HEK293 (cell line): ENCODE measurements around the gene TMCO5A.

Experiments used
- CTCF ChIA-PET: fragments of 350-600 bp; formaldehyde crosslinking; extraction: SDS; loops from one replicate; lab custom pipeline; 2021; ENCODE audit warnings: antibody characterized with exemption; lab: Yijun Ruan, JAX
- POLR2A ChIA-PET: fragments of 300-600 bp; formaldehyde crosslinking; extraction: SDS; loops from one replicate; lab custom pipeline; 2020; ENCODE audit warnings: antibody characterized with exemption, inconsistent platforms; lab: Yijun Ruan, JAX
- H3K27ac ChIP-seq: fragments of 200-500 bp; sonication (Bioruptor generic); 2 replicates; pipeline ENCODE4 v1.5.1; 2014; ENCODE audit warnings: low read depth, low read length, control low read depth, inconsistent platforms; ENCODE audit errors: extremely low read depth
- H3K36me3 ChIP-seq, 2 experiments: fragments of 200-500 bp in 1 of 2; sonication (Bioruptor generic) in 1 of 2; 1 replicate in 1 of 2; 2 replicates in 1 of 2; pipeline ENCODE4 v1.5.1; 2014 to 2017; ENCODE audit warnings: inconsistent platforms in 2 of 2, low read length in 2 of 2; ENCODE audit not compliant: control insufficient read depth in 2 of 2, insufficient read depth in 1 of 2
- H3K4me1 ChIP-seq: fragments of 200-500 bp; sonication (Bioruptor generic); 2 replicates; pipeline ENCODE4 v1.5.1; 2014; ENCODE audit warnings: mild to moderate bottlenecking, low read length, inconsistent platforms; ENCODE audit not compliant: control insufficient read depth, insufficient read depth
- H3K4me3 ChIP-seq: 2 replicates; pipeline ENCODE4 v1.5.1; 2011; ENCODE audit warnings: low read depth, mild to moderate bottlenecking, control low read depth, low read length, moderate library complexity
- H3K9me3 ChIP-seq: fragments of 200-500 bp; sonication (Bioruptor generic); 2 replicates; pipeline ENCODE4 v1.5.1; 2014; ENCODE audit warnings: low read depth, low read length, inconsistent platforms; ENCODE audit not compliant: control insufficient read depth, insufficient read depth
- FEZF1 ChIP-seq: fragments of 450-650 bp; formaldehyde crosslinking; IDR thresholded peaks from 2 replicates; pipeline ENCODE4 v1.5.1; 2016; ENCODE audit warnings: missing biosample characterization, missing genetic modification characterization
- MYNN ChIP-seq: fragments of 450-650 bp; formaldehyde crosslinking; IDR thresholded peaks from 2 replicates; pipeline ENCODE4 v1.5.1; 2016; ENCODE audit warnings: missing biosample characterization, missing genetic modification characterization, borderline replicate concordance
- TRIM28 ChIP-seq: IDR thresholded peaks from 2 replicates; pipeline ENCODE4 v1.6.1; 2011; ENCODE audit warnings: low read length, control low read depth, borderline replicate concordance
- ZNF10 ChIP-seq: fragments of 450-650 bp; formaldehyde crosslinking; IDR thresholded peaks from 2 replicates; pipeline ENCODE4 v1.5.1; 2017; ENCODE audit warnings: missing biosample characterization, missing genetic modification characterization
- ZNF112 ChIP-seq: fragments of 450-650 bp; formaldehyde crosslinking; IDR thresholded peaks from 2 replicates; pipeline ENCODE4 v1.5.0; 2017; ENCODE audit warnings: missing biosample characterization, missing genetic modification characterization
- ZNF133 ChIP-seq: fragments of 450-650 bp; formaldehyde crosslinking; IDR thresholded peaks from 2 replicates; pipeline ENCODE4 v1.5.1; 2016; ENCODE audit warnings: missing biosample characterization, missing genetic modification characterization
- ZNF184 ChIP-seq: fragments of 450-650 bp; IDR thresholded peaks from 2 replicates; pipeline ENCODE4 v1.5.1; 2018; ENCODE audit warnings: missing biosample characterization, mild to moderate bottlenecking, missing genetic modification characterization
- ZNF214 ChIP-seq: fragments of 450-650 bp; formaldehyde crosslinking; IDR thresholded peaks from 2 replicates; pipeline ENCODE4 v1.5.1; 2017; ENCODE audit warnings: missing biosample characterization, mild to moderate bottlenecking, missing genetic modification characterization, borderline replicate concordance
- ZNF266 ChIP-seq: fragments of 450-650 bp; formaldehyde crosslinking; IDR thresholded peaks from 2 replicates; pipeline ENCODE4 v1.5.1; 2016; ENCODE audit warnings: missing biosample characterization, missing genetic modification characterization, low read depth
- ZNF280C ChIP-seq: fragments of 450-650 bp; formaldehyde crosslinking; IDR thresholded peaks from 2 replicates; pipeline ENCODE4 v1.5.1; 2016; ENCODE audit warnings: missing biosample characterization, missing genetic modification characterization
- ZNF341 ChIP-seq: fragments of 450-650 bp; formaldehyde crosslinking; IDR thresholded peaks from 2 replicates; pipeline ENCODE4; 2016; ENCODE audit warnings: low read depth, missing biosample characterization, missing genetic modification characterization
- ZNF449 ChIP-seq: fragments of 450-650 bp; formaldehyde crosslinking; IDR thresholded peaks from 2 replicates; pipeline ENCODE4 v1.5.1; 2017; ENCODE audit warnings: missing biosample characterization, mild to moderate bottlenecking, missing genetic modification characterization, moderate library complexity
- ZNF514 ChIP-seq: fragments of 450-650 bp; formaldehyde crosslinking; IDR thresholded peaks from 2 replicates; pipeline ENCODE4 v1.5.1; 2016; ENCODE audit warnings: missing biosample characterization, missing genetic modification characterization
- ZNF521 ChIP-seq: fragments of 450-650 bp; formaldehyde crosslinking; IDR thresholded peaks from 2 replicates; pipeline ENCODE4 v1.5.1; 2017; ENCODE audit warnings: missing biosample characterization, mild to moderate bottlenecking, missing genetic modification characterization
- ZNF548 ChIP-seq: fragments of 450-650 bp; formaldehyde crosslinking; IDR thresholded peaks from 2 replicates; pipeline ENCODE4 v1.5.1; 2016; ENCODE audit warnings: missing biosample characterization, missing genetic modification characterization
- ZNF558 ChIP-seq: fragments of 450-650 bp; formaldehyde crosslinking; IDR thresholded peaks from 2 replicates; pipeline ENCODE4 v1.5.1; 2016; ENCODE audit warnings: missing biosample characterization, missing genetic modification characterization
- ZNF560 ChIP-seq: fragments of 450-650 bp; formaldehyde crosslinking; IDR thresholded peaks from 2 replicates; pipeline ENCODE4 v1.5.1; 2017; ENCODE audit warnings: missing biosample characterization, missing genetic modification characterization, borderline replicate concordance
- ZNF600 ChIP-seq: fragments of 450-650 bp; formaldehyde crosslinking; IDR thresholded peaks from 2 replicates; pipeline ENCODE4 v1.5.1; 2016; ENCODE audit warnings: missing biosample characterization, missing genetic modification characterization
- ZNF660 ChIP-seq: fragments of 450-650 bp; IDR thresholded peaks from 2 replicates; pipeline ENCODE4 v1.5.1; 2018; ENCODE audit warnings: missing biosample characterization, mild to moderate bottlenecking, missing genetic modification characterization
- ZSCAN4 ChIP-seq: fragments of 450-650 bp; formaldehyde crosslinking; IDR thresholded peaks from 2 replicates; pipeline ENCODE4 v1.5.1; 2017; ENCODE audit warnings: missing biosample characterization, missing genetic modification characterization
- ZXDB ChIP-seq: fragments of 450-650 bp; formaldehyde crosslinking; IDR thresholded peaks from 2 replicates; pipeline ENCODE4 v1.5.1; 2016; ENCODE audit warnings: missing biosample characterization, missing genetic modification characterization
- TF ChIP-seq, protein P1 (sequence below): fragments of 450-650 bp; formaldehyde crosslinking; IDR thresholded peaks from 2 replicates; pipeline ENCODE4 v1.5.1; 2016; ENCODE audit warnings: missing biosample characterization, missing genetic modification characterization
- TF ChIP-seq, protein P2 (sequence below): fragments of 450-650 bp; formaldehyde crosslinking; IDR thresholded peaks from 2 replicates; pipeline ENCODE4 v1.5.1; 2016; ENCODE audit warnings: missing biosample characterization, missing genetic modification characterization

The TMCO5A gene

DNA sequence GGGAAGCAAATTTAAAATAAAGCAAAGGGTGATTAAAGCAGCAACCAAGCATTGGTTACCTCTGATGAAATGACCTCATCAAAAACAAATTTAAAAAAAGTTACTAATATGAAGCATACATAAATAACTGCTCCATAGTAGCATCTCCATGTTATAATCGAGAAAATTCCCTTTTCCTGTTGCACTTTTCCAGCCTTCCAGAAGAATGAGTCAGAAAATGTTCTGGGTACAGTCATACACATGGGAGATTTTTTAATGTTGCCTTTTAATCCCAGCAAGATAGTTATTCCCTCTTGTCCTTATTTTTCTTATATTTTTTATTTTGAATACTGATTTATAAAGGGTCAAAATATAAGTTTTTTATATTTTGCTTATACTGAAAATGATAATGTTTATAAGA is 2.6 kb upstream of the TMCO5A start:
- no peak overlapping the region for H3K27ac ChIP-seq
- no peaks in the 10 kb centered on the region for H3K9me3 ChIP-seq
- no peaks in the 10 kb centered on the region for H3K36me3 ChIP-seq
- TF ChIP-seq ZXDB (tag by site-specific recombination) (no peak), ZNF266 (tag by site-specific recombination) (no peak), ZNF449 (tag by site-specific recombination) (no peak), ZNF548 (tag by site-specific recombination) (no peak), ZNF184 (tag by site-specific recombination) (no peak), MYNN (tag by site-specific recombination) (no peak), TRIM28 (no peak), ZNF280C (tag by site-specific recombination) (no peak), ZNF341 (tag by site-specific recombination) (no peak)
- TF ChIP-seq, protein P1, sequence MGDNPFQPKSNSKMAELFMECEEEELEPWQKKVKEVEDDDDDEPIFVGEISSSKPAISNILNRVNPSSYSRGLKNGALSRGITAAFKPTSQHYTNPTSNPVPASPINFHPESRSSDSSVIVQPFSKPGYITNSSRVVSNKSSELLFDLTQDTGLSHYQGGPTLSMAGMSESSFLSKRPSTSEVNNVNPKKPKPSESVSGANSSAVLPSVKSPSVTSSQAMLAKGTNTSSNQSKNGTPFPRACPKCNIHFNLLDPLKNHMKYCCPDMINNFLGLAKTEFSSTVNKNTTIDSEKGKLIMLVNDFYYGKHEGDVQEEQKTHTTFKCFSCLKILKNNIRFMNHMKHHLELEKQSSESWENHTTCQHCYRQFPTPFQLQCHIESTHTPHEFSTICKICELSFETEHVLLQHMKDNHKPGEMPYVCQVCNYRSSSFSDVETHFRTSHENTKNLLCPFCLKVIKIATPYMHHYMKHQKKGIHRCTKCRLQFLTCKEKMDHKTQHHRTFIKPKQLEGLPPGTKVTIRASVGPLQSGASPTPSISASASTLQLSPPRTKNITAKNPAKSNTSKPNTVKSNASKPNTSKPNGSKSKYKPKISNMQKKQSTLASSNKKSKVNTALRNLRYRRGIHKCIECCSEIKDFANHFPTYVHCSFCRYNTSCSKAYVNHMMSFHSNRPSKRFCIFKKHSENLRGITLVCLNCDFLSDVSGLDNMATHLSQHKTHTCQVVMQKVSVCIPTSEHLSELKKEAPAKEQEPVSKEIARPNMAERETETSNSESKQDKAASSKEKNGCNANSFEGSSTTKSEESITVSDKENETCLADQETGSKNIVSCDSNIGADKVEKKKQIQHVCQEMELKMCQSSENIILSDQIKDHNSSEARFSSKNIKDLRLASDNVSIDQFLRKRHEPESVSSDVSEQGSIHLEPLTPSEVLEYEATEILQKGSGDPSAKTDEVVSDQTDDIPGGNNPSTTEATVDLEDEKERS (tag by site-specific recombination) = no peak
- TF ChIP-seq, protein P2, sequence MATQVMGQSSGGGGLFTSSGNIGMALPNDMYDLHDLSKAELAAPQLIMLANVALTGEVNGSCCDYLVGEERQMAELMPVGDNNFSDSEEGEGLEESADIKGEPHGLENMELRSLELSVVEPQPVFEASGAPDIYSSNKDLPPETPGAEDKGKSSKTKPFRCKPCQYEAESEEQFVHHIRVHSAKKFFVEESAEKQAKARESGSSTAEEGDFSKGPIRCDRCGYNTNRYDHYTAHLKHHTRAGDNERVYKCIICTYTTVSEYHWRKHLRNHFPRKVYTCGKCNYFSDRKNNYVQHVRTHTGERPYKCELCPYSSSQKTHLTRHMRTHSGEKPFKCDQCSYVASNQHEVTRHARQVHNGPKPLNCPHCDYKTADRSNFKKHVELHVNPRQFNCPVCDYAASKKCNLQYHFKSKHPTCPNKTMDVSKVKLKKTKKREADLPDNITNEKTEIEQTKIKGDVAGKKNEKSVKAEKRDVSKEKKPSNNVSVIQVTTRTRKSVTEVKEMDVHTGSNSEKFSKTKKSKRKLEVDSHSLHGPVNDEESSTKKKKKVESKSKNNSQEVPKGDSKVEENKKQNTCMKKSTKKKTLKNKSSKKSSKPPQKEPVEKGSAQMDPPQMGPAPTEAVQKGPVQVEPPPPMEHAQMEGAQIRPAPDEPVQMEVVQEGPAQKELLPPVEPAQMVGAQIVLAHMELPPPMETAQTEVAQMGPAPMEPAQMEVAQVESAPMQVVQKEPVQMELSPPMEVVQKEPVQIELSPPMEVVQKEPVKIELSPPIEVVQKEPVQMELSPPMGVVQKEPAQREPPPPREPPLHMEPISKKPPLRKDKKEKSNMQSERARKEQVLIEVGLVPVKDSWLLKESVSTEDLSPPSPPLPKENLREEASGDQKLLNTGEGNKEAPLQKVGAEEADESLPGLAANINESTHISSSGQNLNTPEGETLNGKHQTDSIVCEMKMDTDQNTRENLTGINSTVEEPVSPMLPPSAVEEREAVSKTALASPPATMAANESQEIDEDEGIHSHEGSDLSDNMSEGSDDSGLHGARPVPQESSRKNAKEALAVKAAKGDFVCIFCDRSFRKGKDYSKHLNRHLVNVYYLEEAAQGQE (tag by site-specific recombination) = no peak
- no peaks in the 10 kb centered on the region for H3K4me1 ChIP-seq
- ChIA-PET CTCF (no interaction called here), POLR2A (no interaction called here)
- H3K4me3 ChIP-seq = no peak overlapping the region

GRCh38 chr15:37932549-37932948 is 1.9 kb upstream of the TMCO5A start:
- Histone ChIP-seq H3K9me3 (no peaks in the 10 kb centered on the region), H3K36me3 (no peaks in the 10 kb centered on the region), H3K4me3 (no peak overlapping the region), H3K27ac (no peak overlapping the region), H3K4me1 (no peaks in the 10 kb centered on the region)
- CTCF ChIA-PET = no interaction called here
- POLR2A ChIA-PET = no interaction called here
- TF ChIP-seq ZNF341 (tag by site-specific recombination) (no peak), ZNF660 (tag by site-specific recombination) (no peak), FEZF1 (tag by site-specific recombination) (no peak), ZNF133 (tag by site-specific recombination) (no peak), ZNF600 (tag by site-specific recombination) (no peak), ZNF521 (tag by site-specific recombination) (no peak), ZNF514 (no peak), ZNF558 (tag by site-specific recombination) (no peak), ZNF214 (tag by site-specific recombination) (no peak), ZSCAN4 (tag by site-specific recombination) (no peak), ZNF112 (tag by site-specific recombination) (no peak), ZNF10 (tag by site-specific recombination) (no peak), ZNF560 (no peak)
